ENCODE results near the gene GNAL. TPM values are rescaled to one million over a fixed set of nuclear protein-coding genes. Genes with fewer than 3 reads are reported as not detected.

GNAL gene
- total and polyA plus RNA-seq, 3 donors from 2014 or later: 11.6 to 12.8 (median 12.1) TPM

GRCh38 chr18:11927497-11927896 lies 238.4 kb downstream of the GNAL start:
- intact Hi-C loops (cut with DNase I; ENCODE audit: low total_unique reads): no loop called here
- Histone ChIP-seq H3K27ac (no peak overlapping the region), H3K4me3 (no peak overlapping the region), H3K27me3 (no peaks in the 10 kb centered on the region), H3K4me1 (no peaks in the 10 kb centered on the region), H3K9me3 (no peaks in the 10 kb centered on the region), H3K36me3 (ENCODE audit: low read depth, missing control alignments) (no peaks in the 10 kb centered on the region)
- TF ChIP-seq CTCF (IDR thresholded peaks at IDR 0.05) (no peak), POLR2A (IDR thresholded peaks at IDR 0.05) (no peak)
- no peak for DNase-seq
- 0 to 44% methylated on average over 1 of the region's 1 CpG for WGBS, 2 donors

- intact Hi-C loops (cut with DNase I; ENCODE audit: low total_unique reads): no loop called here
- no peak for TF ChIP-seq POLR2A (IDR thresholded peaks at IDR 0.05)
- no peak for TF ChIP-seq CTCF (IDR thresholded peaks at IDR 0.05)
- no peaks in the 10 kb centered on the region for H3K27me3 ChIP-seq
- no peaks in the 10 kb centered on the region for H3K4me1 ChIP-seq
- H3K4me3 ChIP-seq: no peak overlapping the region
- no peak overlapping the region for H3K27ac ChIP-seq
- H3K9me3 ChIP-seq: no peaks in the 10 kb centered on the region
- DNase-seq: no peak
- WGBS, 2 donors: 92 to 99% methylated on average over 14 of the region's 14 CpGs
- no peaks in the 10 kb centered on the region for H3K36me3 ChIP-seq (ENCODE audit: low read depth, missing control alignments)
Measured at GRCh38 chr18:11932393-11932792, 243.3 kb downstream of the GNAL start.

Small RNA genes lying within 50 kb of the gene (microRNA-seq; reads per million reads assigned to microRNA genes)
- 12.5 to 30.4 reads per million in 2 donors for gene MIR7153 (ENCODE audit: borderline number of aligned reads in 2 of 2, borderline replicate concordance in 1 of 2)

Other genes with a start within 250 kb of the GNAL start
- not detected for gene SLC35G4, start 79.7 kb upstream of the GNAL start, total RNA-seq
- not detected for gene SLC35G4, start 79.7 kb upstream of the GNAL start, polyA plus RNA-seq (ENCODE audit: insufficient read depth, low read depth, low replicate concordance)
- gene CHMP1B, start 162.1 kb downstream of the GNAL start, total RNA-seq: 10 to 100 TPM; 39.1 to 50.0 TPM
- gene CHMP1B, start 162.1 kb downstream of the GNAL start, polyA plus RNA-seq (ENCODE audit: insufficient read depth, low read depth, low replicate concordance): 32.8 TPM
- 10 to 100 TPM; 28.3 to 37.5 TPM for gene MPPE1, start 219.1 kb downstream of the GNAL start, total RNA-seq
- 32.8 TPM for gene MPPE1, start 219.1 kb downstream of the GNAL start, polyA plus RNA-seq (ENCODE audit: insufficient read depth, low read depth, low replicate concordance)

Data from testis (tissue), 3 donors.